Fibroblast of mammary gland (primary cell): ENCODE data around the gene RSAD2.

Experiments used
- DNase-seq: peaks from one replicate; pipeline ENCODE4 v3.0.0-alpha.2; 2010; ENCODE audit warnings: low read depth
- H3K4me3 ChIP-seq: 2 replicates; pipeline ENCODE4 v1.5.1; 2011; ENCODE audit warnings: low read depth, mild to moderate bottlenecking, low read length, moderate library complexity; ENCODE audit not compliant: control insufficient read depth
- TF ChIP-seq, protein P1 (sequence below): conservative IDR thresholded peaks from 2 replicates; pipeline ENCODE4 v1.5.1; 2011; ENCODE audit warnings: low read depth, low read length, inconsistent platforms; ENCODE audit not compliant: control insufficient read depth, insufficient read depth

RSAD2 gene

DNA sequence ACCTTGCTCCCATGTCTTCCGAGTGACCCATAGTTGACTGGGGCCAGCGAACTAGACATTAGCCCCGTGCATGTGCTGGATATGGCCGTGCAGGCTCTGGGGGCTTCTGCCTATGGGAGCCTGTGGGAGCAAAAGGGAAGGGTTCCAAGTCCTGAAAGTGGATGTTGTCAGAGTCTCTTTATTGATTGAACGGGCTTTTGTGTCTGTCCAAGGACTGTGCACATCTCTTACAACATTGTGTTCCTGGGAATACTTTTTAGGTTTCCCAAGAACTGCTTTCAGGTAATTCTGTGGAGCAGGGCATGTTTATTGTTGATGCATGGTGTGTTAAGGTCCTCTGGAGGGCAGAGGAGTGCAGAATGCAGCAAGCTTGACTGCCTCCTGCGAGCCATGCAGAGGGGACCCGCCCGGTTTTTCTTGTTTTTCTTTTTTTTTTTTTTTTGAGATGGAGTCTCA, 44.7 kb downstream of the RSAD2 start:
- TF ChIP-seq, protein P1, sequence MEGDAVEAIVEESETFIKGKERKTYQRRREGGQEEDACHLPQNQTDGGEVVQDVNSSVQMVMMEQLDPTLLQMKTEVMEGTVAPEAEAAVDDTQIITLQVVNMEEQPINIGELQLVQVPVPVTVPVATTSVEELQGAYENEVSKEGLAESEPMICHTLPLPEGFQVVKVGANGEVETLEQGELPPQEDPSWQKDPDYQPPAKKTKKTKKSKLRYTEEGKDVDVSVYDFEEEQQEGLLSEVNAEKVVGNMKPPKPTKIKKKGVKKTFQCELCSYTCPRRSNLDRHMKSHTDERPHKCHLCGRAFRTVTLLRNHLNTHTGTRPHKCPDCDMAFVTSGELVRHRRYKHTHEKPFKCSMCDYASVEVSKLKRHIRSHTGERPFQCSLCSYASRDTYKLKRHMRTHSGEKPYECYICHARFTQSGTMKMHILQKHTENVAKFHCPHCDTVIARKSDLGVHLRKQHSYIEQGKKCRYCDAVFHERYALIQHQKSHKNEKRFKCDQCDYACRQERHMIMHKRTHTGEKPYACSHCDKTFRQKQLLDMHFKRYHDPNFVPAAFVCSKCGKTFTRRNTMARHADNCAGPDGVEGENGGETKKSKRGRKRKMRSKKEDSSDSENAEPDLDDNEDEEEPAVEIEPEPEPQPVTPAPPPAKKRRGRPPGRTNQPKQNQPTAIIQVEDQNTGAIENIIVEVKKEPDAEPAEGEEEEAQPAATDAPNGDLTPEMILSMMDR = peak; percentile 17
- no peak overlapping the region for H3K4me3 ChIP-seq
- DNase-seq = peak; percentile 56

- DNase-seq = peak; percentile 39
- TF ChIP-seq, protein P1 = no peak
These were observed 45.7 kb downstream of the RSAD2 start for GRCh38 chr2:6923319-6923718.

GRCh38 chr2:6924101-6924923, 46.7 kb downstream of the RSAD2 start:
- TF ChIP-seq, protein P1 = no peak
- H3K4me3 ChIP-seq = no peak overlapping the region
- DNase-seq = no peak

More at GRCh38 chr2:6923319-6923718, 45.7 kb downstream of the RSAD2 start:
- H3K4me3 ChIP-seq = no peak overlapping the region

- TF ChIP-seq, protein P1 = no peak
- no peak overlapping the region for H3K4me3 ChIP-seq
- no peak for DNase-seq
These were observed 47.4 kb downstream of the RSAD2 start for GRCh38 chr2:6924924-6925409.

DNA sequence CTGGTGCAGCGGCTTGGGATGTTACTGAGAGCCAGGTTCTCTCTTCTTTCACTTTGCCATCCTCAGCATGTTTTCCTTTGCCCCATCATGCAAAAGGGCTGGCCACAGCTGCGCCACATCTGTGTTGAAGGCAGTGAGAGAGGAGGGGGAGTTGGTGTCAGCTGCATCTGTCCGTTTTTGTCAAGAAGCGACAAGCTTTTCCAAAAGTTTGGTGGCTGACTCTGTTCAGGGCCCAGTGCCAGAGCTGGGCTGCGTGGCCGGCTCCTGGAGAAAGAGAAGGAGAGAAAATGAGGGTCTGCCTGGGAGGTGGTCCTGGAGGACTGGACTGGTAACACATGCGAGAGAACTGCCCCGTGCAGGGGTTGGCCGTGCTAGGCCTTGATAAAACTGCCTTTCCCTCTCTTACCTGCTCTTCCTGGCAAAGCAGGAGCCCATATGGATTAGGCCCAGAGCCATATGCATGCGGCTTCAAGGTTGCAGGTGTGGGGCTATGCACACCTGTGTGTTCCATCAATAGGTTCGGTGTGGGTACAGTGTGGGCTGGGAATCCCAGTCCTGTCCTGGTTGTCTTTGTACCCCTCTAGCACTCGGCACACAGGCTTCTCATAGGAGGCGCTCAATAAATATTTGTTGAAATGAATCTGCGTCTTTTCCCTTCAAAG, 48.6 kb downstream of the RSAD2 start:
- no peak for DNase-seq
- no peak overlapping the region for H3K4me3 ChIP-seq
- TF ChIP-seq, protein P1 = no peak

DNA sequence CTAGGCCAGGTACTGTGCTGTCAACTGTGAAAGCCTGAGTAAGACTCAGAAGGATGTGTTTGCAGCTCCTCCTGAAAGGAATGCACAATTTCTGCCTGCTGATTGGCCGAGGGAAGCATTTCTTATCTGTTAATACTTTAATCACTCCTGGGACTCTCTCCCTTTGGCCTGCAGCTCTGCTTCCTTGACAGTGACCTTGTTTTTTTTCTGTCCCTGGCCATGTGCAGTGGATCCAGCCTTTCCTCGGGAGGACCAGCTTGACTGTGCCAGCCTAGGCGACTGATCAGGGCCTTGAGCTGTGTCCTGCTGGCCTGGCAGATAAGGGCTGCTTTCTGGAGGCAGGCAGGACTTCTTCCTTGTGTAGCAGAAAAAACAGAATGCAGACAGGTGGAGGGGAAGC, 49.6 kb downstream of the RSAD2 start:
- no peak overlapping the region for H3K4me3 ChIP-seq
- TF ChIP-seq, protein P1 = no peak
- no peak for DNase-seq
